NCI-H1417 treated with DMSO at 0.1 percent for 48 hours (cell line): ENCODE measurements around the gene DAGLA.

Experiments
- DNase-seq: peaks from one replicate; lab custom pipeline; 2025; lab: John Stamatoyannopoulos, UW

Gene DAGLA

DNA sequence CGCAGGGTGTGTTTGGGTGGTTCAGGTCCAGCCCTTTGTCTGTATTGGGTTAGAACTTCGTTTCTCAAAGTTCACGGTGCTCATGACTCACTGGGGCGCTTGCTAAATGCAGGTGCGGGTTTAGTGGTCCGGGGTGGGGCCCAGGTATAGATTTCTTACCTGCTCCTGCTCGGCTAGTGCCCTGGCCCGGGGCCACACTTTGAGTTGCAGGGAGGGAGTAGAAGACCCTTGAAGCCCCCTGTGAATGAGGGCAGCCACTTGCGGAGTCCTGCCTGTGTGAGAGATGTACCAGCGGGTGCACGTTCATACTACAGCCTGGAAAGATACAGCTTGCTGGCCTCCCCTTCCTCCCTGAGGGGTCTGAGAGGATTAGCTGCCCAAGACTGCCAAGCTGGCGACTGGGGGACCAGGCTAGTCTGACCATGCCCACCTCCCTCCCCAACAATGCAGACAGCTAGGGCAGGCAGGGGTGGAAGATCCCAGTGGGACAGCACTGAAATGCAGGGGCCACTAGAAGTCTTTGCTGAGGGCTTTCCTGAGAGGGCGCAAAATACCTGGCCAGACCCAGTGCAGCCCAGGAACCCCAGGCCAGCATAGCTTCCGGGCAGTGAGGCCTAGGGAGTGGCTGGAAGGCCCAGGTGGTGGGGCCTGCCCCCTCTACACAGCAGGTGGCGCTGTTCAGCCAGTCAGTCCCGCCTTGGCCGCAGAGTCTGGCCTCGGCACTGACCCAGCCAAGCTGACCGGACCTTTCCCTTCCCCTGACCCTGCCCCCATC lies 67.2 kb downstream of the DAGLA start:
- DNase-seq: no peak

DNA sequence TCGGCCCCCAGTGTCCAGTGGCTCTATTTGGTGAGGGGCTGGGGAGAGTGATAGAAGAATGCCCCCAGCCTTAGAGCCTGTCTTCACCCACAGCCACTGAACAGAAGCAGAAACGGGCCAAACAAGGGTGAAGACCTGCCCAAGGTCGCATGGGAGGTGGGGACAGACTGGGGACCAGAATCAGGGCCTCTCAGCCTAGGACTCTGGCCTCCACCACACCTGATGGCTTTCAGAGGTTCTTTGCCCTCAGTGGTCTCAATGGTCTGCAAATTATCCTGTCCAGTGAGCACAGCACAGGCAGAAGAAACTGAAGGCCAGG lies 67.7 kb downstream of the DAGLA start:
- no peak for DNase-seq

DNA sequence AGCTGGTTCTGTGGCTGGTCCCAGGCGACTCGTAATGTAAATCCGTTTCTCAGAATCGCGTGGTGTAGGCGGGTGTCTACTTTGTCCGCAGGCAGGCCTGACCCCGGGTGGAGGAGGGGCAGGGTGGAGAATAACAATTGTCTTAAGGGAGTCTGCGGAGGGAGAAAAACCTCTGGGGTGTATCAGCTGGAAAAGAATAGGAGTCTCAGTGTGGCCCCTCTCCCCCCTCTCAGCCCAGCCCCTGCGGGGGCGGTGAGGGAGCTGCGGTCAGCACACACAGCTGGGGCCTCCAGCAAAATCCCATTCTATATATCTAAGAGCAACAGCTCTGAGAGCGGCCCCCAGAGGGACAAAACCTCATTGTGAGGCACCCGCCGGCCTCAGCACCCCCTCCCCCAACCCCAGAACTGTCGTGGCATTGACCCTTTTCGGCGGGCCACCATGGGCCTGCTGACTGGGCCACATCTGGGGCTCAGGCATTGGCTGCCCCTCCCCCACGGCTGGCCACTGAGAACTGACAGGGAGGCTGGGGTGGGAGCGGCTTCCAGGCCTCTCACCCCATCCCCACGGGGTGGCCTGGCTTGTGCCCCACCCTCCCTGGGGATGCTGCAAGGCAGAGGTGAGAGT lies 69.5 kb downstream of the DAGLA start:
- DNase-seq: no peak

DNA sequence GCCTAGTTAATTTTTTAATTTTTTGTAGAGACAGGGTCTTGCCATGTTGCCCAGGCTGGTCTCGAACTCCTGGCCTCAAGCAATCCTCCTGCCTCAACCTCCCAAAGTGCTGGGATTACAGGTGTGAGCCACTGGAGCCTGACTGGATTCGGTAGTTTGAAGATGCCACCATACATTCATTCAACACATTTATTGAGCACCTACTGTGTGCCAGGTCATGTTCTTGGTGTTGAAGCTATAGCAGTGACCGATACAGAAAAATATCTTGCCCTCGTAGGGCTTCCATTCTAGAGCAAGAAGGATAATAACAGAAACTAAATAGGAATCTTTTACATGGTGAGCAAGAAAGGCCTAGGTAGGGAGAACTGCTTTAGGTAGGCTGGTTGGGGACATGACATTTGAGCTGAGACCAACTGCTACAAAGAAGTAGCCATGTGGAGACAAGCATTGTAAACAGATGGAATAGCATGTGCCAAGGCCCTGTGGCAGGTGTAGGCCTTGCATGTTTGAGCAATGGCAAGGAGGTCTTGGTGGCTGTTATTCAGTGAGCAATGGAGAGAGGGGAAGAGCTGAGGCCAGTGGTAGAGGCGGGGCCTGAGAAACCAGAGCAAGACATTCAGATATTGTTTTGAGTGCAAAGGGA lies 70.6 kb downstream of the DAGLA start:
- no peak for DNase-seq

DNA sequence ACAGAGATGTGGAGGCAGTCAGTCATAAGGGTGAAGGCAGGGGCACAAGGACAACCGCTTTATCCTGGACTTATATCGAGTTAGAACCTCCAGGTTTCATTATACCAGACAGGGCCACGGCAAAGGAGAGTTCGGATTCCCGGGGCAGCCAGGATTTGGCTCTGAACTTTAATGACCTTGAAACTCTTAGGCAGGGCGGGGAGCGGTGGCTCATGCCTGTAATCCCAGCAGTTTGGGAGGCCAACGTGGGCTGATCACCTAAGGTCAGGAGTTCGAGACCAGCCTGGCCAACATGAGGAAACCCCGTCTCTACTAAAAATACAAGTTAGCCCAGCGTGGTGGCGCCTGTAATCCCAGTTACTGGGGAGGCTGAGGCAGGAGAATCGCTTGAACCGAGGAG lies 71.2 kb downstream of the DAGLA start:
- DNase-seq: no peak

DNA sequence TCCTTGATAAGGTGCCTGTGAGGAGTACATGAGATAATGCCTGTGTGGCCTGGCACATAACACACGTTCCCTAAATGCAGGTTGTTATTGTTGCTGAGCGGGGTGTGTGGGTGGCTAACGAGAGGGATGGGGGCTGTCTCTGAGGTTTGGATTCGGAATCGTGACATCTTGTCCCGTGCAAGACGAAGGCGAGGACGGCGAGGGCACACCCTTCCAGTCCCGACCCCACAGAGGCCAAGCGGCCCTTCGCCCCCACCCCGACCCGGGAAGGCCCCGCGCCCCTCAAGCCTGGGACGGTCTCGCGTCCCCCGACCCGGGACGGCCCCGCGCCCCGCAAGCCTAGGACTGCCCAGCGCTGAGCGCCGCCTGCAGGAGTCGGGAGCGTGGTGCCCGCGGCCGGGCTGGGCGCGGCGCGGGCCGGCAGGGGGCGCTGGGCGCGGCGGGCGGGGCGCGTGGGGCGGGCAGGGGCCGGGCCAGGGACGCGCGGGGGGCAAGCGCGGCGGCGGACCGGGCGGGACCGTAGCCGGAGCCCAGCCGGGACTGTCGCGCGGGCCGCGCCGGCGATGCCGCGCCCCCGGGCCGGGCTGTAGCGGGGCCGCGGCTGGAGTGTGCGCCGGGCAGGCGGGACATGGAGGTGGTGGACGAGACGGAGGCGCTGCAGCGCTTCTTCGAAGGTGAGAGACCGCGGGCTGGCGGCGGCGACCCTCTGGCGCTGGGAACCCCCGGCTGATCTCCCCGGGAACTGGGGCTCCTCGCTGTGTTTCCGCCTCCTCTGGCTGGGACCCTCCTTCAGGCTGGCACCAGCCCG lies 72.1 kb downstream of the DAGLA start, which contains the start of gene MYRF:
Gene MYRF, plus strand, starts transcription at position 520 of the 808 bp plus-strand sequence. Its CDS starts 109 bp downstream, at position 629.
- no peak for DNase-seq

DNA sequence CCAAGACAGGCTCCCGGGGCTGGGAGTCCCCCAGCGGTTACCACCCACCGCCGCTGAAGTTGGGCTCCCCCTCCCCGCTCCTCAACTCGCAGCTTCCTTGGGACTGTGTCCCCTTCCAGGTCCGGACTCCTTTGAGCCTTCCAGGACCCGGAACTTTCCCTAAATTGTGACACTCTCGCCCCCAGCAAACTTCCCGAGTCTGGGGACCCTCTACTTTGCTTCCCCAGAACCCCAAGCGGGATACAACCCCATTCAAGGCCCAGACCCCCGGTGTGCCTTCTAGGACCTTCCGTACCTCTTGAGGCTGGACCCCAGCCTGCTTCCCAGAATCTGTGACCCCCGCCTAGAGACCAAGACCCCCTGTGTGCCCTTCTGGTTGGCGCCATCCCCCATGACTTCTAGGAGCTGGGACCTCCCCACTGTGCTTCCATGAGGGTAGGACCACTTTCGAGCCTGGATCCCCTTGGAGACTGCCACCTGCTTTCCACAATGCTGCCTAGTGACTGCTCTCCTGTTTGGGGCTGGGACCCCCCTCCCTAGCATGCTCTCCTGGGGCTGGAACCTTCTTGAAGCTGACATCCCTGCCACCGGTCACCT lies 72.8 kb downstream of the DAGLA start:
- DNase-seq: no peak

DNA sequence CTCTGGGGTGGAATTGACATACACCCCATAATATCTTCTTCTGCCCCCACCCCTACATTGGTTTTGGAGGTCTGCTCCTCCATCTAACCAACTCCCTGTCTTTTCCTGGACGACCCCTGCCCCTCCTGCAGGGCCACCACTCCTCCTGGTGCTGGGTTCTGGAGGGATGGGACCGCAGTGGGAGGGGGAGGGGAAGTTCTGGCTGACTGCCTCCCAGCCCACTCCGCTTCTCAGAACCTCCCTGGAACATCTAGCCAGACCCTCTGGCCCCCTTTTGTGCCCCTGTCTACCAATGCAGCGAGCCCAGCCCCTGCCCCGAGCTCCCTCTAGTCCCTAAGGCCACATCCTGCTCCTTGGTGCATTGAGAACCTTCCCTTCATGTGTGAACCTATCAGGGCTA lies 73.5 kb downstream of the DAGLA start:
- no peak for DNase-seq

DNA sequence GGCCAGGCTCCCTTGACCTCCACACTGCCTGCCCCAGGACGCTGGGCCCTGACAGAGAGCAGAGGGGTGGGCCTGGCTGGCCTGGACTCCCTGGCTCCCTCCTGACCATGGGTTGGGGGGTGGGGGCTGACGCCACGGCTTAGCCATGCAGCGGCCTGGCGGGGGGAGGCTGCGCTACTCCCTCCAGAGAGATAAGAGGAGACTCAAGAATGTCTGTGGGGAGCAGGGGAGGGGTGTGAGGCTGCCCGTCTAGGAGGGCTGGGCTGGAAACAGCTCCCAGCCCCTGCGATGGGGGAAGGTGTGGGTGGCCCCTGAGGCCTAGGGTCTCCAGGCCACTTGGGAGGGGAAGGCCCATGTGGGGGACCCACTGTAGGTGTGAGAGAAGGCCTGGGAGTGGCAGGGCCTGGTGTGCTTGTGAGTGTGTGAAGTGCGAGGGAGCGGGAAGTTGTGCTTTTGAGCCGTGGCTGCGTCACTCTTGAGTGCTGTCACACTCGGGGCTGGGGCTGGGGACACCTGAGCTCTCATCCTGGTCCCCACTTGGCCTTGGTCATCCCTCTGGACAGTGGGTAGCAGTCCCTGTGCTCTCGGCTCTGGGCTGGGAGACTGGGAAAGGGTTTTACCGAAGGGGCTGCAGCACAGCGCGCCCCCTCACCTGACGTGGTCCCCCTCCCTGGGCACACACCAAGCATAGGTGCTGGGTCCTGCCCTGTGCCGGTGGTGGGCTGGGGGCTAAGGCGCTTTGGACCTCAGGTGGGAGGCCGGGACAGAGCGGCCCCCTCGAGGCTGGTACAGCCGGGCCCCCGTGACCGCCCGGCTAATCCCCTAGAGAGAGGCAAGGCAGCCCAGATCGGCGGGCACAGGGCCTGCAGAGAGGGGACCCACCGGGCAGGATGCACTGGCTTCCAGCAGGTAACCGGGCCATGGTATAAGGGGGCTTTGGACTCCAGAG lies 74.6 kb downstream of the DAGLA start:
- DNase-seq: no peak

DNA sequence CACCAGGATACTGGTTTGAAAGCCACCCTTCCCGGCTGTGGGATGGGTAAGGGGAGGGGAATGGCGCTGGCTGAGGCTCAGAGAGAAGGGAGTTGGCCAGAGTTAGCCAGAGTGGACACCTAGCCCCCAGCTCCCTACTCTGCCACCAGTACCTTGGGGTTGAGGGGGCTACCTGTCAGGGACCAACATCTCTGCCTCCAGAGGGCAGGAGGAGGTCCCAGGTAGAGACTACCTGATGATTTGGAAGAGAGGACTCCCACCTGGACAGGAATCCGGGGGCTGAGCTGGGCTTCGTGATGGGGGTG lies 75.9 kb downstream of the DAGLA start:
- DNase-seq: no peak

DNA sequence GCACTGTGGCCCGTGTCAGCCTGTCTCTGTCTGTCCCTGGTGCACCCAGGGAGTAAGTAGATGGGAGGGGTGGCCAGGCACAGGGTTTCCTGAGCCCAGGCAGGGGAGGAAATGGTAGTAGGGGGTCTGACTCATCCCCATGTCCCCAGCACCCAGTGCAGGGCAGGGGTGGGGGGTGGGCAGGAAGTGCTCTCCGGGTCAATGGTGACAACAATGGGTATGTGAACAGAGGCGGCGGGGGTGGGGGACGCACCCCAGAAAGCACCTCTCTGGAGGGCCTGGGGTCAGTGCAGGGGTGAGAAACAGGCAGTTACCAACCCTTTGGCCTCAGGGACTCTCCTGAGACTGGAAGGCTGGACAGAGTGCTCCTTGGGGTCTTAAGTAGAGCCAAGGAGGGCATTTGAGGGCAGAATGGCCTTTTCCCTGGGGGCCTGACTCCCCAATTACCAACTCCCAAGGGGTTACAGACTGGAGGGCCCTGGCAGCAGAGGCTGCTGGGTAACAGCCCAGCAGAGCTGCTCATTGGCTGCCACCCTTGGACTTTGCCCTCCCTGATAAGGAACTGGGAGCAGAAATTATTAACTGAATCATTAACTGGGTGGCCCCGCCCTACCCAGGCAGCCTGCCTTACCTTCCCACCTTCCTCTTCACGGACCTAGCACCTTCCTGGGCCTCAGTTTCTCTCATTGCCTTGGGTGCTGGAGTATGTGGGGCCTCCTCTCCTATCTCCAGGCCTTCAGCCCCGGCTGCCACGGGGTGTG lies 76.4 kb downstream of the DAGLA start:
- no peak for DNase-seq

DNA sequence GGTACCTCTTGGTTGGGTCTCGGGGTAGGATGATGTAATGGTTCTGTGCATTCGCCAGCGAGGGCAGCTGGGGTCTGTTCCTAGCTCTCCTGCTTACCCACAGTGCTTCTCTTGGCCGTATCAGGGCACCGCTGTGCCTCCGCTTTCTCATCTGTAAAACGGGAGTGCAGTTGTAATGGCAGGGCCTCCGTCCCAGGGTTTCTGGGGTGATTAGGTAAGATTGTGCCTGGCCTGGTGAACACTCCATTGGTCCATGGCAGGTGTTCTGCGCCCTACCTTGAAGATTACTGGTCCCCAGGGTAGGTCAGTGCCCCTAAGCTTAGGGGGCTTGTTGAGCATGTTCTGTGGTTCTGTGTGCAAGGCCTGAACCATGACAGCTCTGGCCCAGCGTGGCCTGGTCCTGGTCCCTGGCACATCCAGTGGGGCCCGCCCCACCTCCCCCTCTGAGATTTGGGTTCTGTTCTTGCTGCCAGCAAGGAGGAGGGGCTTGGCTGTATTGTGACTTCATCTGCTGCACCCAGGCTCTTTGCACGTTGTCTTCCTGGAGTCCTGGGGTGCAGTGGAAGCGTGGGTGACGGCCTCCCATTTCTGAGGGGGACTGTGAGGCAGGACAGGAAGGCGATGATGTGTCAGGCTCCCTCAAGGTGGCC lies 77.1 kb downstream of the DAGLA start:
- DNase-seq: no peak

DNA sequence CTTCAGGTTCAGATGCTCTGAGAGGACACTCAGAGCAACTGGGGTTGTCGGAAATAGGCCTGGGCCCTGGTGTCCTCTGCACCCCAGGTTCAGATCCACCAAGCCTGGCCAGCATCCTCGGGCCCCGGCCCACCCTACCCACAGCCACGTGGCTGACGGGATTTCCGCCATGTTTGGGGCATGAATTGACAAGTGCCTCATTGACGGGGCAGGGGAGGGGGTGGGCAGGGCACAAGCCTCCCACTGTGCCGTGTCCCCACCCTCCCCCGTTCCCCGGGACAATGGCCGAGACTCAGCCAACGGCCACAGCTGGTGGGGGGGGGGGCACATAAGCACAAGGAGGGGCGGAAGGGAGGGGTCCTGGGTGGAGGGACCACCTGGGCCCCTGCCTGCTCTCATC lies 80.8 kb downstream of the DAGLA start:
- no peak for DNase-seq

DNA sequence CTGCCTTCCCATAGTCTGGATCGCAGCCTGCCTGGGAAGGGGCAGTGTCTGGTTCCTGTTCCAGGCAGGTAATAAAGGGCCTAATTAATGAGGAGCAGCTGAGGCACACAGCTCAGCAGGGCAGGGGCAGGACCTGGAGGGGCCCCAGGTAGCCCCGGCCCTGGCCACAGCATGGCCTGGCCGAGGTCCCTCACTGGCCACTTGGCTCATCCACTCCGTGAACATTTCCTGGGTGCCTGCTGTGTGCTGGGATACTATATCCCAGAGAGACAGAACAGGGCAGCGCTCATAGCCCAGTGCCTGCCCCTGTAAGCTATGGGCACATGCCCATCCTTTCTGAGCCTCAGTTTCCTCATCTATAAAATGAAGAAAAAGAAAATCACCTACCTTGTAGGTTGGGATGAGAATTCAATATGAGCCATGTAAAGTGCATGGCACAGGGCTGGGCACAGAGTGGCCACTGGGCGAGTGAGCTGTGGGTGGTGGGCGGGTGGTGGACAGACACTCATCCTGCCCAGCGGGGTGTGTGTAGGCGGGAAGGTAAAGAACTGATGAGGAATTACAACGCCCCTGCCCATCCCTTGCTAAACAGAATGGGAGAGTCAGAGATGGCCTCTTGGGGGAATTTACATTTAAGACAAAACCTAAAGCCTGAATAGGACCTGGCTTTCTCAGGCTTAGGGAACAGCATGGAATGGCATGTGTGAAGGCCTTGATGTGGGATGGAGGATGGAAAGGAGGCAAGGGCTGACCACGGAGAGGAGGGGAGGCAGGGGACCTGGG lies 81.4 kb downstream of the DAGLA start:
- DNase-seq: no peak

DNA sequence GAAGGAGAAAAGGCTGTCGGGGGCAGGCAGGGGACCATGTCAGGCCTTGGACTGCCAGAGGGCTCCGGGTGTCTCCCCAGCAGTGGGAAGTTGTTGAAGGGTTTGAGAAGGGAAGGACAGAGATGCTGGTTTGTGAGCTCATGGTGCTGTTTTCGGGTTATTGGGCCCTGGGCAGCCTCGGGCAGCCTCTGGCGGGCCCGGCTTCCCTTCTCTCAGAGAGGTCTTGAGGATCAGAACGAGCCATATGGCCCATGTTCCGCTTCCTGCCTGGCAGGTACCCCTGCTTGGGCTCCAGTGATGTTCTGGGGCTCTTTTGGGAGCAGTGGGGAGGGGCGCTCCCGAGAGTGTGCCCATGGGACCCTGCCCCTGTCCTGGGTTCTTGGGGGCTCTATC lies 82.0 kb downstream of the DAGLA start:
- no peak for DNase-seq

DNA sequence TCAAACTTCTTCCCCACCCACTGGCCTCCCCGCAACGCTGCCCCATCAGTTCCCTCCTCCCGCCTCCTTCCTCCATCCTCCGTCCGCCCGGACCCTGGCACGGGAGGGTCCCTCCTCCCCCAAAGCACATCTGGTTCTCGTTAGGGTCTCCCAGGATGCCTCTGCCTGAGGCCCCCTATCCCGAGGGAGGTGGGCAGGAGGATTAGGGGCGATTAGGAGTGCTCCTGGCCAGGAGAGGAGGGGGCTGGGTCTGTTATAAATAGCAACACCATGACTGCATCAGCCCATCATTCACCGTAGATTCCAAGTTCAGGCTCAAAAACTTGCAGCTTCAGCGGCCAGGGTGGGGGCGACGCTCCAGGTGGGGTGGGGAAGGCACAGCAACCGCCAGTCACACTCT lies 82.6 kb downstream of the DAGLA start:
- no peak for DNase-seq

DNA sequence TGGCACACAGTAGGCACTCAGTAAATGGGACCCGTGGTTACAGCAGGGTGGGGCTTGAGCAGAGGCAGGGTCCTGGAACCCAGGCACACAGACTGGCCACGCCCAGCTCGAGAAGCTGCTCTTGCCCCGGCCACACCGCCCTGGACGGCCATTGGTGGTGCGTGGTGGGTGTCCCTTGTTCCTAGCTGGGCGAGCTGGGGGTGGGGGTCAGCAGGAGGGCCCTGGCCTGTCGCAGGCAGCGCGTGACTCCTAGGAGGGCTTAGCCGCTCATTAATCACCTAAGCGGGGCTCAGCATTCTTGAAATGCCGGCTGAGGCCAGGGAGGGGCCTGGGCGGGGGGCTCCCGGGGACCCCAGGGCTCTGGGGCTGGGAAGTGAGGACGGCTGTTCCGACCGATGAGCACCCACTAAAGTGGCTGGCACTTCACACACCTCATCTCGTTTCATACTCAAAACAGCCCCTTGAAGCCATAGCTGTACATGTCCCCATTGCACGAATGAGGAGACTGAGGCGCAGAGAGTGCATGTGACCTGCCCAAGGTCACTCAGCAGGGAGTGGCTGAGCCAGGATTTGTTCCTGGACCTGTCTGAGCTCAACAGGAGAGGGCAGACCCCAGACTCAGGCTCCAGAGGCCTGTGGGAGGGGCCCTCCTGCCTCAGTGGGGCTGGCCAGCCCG lies 83.9 kb downstream of the DAGLA start:
- DNase-seq: no peak

DNA sequence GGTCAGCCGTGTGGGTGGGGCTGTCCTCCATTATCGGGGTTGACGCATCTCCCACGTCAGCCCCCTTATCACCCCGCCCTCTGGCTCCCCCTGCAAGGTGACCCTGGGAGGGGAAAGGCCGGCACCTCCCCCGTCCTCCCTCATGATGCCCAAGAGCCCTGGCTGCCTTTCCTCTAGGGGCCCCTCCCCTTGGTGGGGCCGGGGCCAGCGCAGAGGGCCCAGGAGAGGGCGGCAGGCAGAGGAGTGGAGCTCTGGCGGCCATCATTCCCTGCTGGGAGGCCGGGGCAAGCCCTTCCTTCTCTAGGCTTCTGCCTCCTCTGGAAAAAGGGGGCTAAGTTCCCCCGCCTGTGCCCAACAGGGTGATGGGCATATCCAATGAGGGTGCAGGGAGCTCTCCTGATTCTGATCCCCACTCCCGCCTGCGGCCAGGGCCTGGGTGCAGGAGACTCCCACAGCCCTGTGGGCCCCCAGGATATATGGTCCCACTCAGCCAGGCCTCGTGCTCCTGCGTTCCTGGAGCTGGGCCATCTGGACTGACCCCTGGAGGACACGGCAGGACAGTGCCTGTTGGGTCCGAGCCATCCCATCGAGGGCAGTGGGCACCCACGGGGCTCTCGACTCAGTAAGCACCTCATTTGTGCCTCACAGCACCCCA lies 84.5 kb downstream of the DAGLA start:
- DNase-seq: no peak
